ENCODE results near the gene CILP.

GRCh38 chr15:65163041-65163440 lies 48.2 kb downstream of the CILP start:
- no peak for TF ChIP-seq CTCF (IDR thresholded peaks at IDR 0.05)
- no peak for TF ChIP-seq POLR2A (IDR thresholded peaks at IDR 0.05)
- TF ChIP-seq POLR2AphosphoS5 (IDR thresholded peaks at IDR 0.05; ENCODE audit: insufficient read depth in 1 of 2, low read depth in 1 of 2), result no peak

Measured in vagina (tissue), 2 donors.